ENCODE measurements around the gene METTL14. TPM values are rescaled to one million over a fixed set of nuclear protein-coding genes. Genes with fewer than 3 reads are reported as not detected.

The METTL14 gene
- total RNA-seq, 1 experiment from 2014 or later: 26.1 TPM

DNA sequence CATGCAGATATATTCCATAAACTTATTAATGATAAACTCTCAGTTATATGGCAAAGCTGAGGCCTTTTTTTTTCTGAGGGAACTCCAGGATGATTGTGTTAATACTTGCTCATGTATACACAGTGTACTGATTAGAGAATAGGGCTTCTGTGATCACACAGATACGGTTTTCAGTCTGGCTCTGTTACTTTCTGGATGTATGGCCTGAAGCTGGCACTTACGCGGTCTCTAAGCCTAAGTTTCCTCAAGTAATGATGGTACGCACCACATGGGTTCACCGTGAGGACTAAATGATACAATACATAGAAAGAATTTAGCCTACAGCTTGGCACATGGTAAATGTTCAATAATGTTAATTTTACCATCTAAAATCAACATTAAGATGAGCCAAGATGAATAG, 77.0 kb downstream of the METTL14 start:
- intact Hi-C loops (cut with micrococcal nuclease; ENCODE audit: unreplicated experiment): no loop called here
- TF ChIP-seq, protein P1, sequence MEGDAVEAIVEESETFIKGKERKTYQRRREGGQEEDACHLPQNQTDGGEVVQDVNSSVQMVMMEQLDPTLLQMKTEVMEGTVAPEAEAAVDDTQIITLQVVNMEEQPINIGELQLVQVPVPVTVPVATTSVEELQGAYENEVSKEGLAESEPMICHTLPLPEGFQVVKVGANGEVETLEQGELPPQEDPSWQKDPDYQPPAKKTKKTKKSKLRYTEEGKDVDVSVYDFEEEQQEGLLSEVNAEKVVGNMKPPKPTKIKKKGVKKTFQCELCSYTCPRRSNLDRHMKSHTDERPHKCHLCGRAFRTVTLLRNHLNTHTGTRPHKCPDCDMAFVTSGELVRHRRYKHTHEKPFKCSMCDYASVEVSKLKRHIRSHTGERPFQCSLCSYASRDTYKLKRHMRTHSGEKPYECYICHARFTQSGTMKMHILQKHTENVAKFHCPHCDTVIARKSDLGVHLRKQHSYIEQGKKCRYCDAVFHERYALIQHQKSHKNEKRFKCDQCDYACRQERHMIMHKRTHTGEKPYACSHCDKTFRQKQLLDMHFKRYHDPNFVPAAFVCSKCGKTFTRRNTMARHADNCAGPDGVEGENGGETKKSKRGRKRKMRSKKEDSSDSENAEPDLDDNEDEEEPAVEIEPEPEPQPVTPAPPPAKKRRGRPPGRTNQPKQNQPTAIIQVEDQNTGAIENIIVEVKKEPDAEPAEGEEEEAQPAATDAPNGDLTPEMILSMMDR (IDR thresholded peaks at IDR 0.05; ENCODE audit: unreplicated experiment): no peak
- CTCF ChIA-PET: no interaction called here
- H3K27me3 Mint-ChIP-seq (ENCODE audit: unreplicated experiment): no peaks in the 10 kb centered on the region
- peaks cover 12% of the 10 kb centered on the region for H3K36me3 Mint-ChIP-seq (ENCODE audit: insufficient read depth, unreplicated experiment)
- H3K27ac Mint-ChIP-seq (ENCODE audit: unreplicated experiment): no peak overlapping the region
- no TSS peak for BruUV-seq (replicated peaks)
- H3K9me3 Mint-ChIP-seq (ENCODE audit: low read depth, unreplicated experiment): no peaks in the 10 kb centered on the region
- DNase-seq: no peak
- H3K4me3 Mint-ChIP-seq (ENCODE audit: low read depth, unreplicated experiment): no peak overlapping the region
- H3K4me1 Mint-ChIP-seq (ENCODE audit: low read depth, unreplicated experiment): no peaks in the 10 kb centered on the region

DNA sequence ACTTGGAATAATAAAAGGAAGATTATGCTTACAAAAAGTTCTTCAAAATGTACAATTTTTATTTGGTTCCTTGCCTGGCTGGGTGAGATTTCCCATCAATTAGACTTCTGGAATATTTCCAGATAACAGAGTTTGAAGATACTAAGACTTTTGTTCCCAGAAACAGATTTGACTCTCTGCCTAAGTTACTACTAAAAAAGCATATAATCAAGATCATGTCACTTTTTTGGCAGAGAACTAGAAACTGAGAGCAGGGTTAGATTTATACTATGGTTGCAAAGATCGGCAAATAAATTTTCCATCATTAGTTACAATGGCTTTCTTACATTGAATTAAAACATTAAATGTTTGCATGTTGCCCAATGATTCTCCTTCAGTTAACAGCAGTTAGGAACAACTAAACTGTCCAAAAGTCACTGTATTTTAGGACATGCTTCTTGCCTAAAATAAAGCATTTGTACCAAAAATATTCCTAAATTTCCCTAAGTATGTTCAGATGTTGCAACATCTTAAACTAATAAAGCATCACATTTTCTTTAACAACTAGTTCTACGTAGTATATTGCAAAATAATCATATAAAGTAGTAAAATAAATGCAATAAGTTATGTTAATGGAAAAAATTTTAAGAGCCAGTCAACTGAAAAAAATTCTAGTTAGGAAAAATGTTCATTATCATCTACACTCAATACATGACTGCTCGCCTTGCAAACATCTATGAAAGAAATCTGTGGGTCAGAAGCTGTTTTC, 77.7 kb downstream of the METTL14 start:
- no TSS peak for BruUV-seq (replicated peaks)
- H3K4me3 Mint-ChIP-seq (ENCODE audit: low read depth, unreplicated experiment): no peak overlapping the region
- H3K9me3 Mint-ChIP-seq (ENCODE audit: low read depth, unreplicated experiment): no peaks in the 10 kb centered on the region
- peaks cover 12% of the 10 kb centered on the region for H3K36me3 Mint-ChIP-seq (ENCODE audit: insufficient read depth, unreplicated experiment)
- no peaks in the 10 kb centered on the region for H3K4me1 Mint-ChIP-seq (ENCODE audit: low read depth, unreplicated experiment)
- no peak for DNase-seq
- H3K27me3 Mint-ChIP-seq (ENCODE audit: unreplicated experiment): no peaks in the 10 kb centered on the region
- TF ChIP-seq, protein P1 (IDR thresholded peaks at IDR 0.05; ENCODE audit: unreplicated experiment): no peak
- intact Hi-C loops (cut with micrococcal nuclease; ENCODE audit: unreplicated experiment): no loop called here
- CTCF ChIA-PET: no interaction called here
- no peak overlapping the region for H3K27ac Mint-ChIP-seq (ENCODE audit: unreplicated experiment)

Other genes starting within 250 kb of the METTL14 start
- 27.3 and 28.4 TPM in 2 replicates for gene SEC24D, start 150.7 kb downstream of the METTL14 start, total RNA-seq (2022)
- gene SYNPO2, start 203.5 kb downstream of the METTL14 start, total RNA-seq (2022): 0.17 and 0.39 TPM in 2 replicates

Data from Calu3 (cell line).